Naive thymus-derived CD4-positive, alpha-beta T cell (primary cell): ENCODE data around the gene NBPF12. TPM values are rescaled to one million over a fixed set of nuclear protein-coding genes. Genes with fewer than 3 reads are reported as not detected.
A peak's percentile ranks its signal among the peaks of the same experiment; 100 is the strongest.
"Not testable (repeated sequence)": the region's sequence is repeated elsewhere in the genome, so short reads cannot be mapped to it uniquely, and the experiment has no call there.

ENCODE experiments used
- ATAC-seq: fragments of 150-1000 bp; cut with Tn5 transposase; 2 replicates; pipeline ENCODE4 v1.10.0; 2021; ENCODE audit warnings: mild to moderate bottlenecking, moderate library complexity
- CTCF ChIA-PET: fragments of 350-600 bp; sonication (Branson Sonifier 250); formaldehyde crosslinking; loops from one replicate; lab custom pipeline; 2021; ENCODE audit warnings: antibody characterized with exemption; lab: Charles Lee
- POLR2A ChIA-PET: fragments of 350-600 bp; sonication (Branson Sonifier 250); formaldehyde crosslinking; loops from one replicate; lab custom pipeline; 2021; ENCODE audit warnings: antibody characterized with exemption, inconsistent platforms; lab: Charles Lee
- DNase-seq, 9 donors: peaks; one replicate each; pipeline versions ENCODE4 v3.0.0 to v3.0.0-alpha.2; 2020 to 2022; ENCODE audit warnings: mixed read lengths in 1 of 9
- H3K27ac ChIP-seq: one replicate; pipeline ENCODE4 v1.7.0; 2013; ENCODE audit warnings: mild to moderate bottlenecking, low read depth, low read length, moderate library complexity
- H3K27me3 ChIP-seq, 2 donors: one replicate each; pipeline ENCODE4 v1.7.0; 2013; ENCODE audit warnings: low read length in 2 of 2, mild to moderate bottlenecking in 2 of 2, moderate library complexity in 2 of 2; ENCODE audit not compliant: control insufficient read depth in 2 of 2, insufficient read depth in 2 of 2
- H3K36me3 ChIP-seq, 3 experiments: 1 replicate in 2 of 3; 2 replicates in 1 of 3; pipeline ENCODE4 v1.7.0; 2013; ENCODE audit warnings: low read length in 3 of 3, mild to moderate bottlenecking in 3 of 3, moderate library complexity in 1 of 3; ENCODE audit not compliant: insufficient read depth in 3 of 3, control insufficient read depth in 2 of 3
- H3K4me1 ChIP-seq, 2 donors: one replicate each; pipeline ENCODE4 v1.7.0; 2013; ENCODE audit warnings: low read length in 2 of 2, mild to moderate bottlenecking in 2 of 2, moderate library complexity in 1 of 2; ENCODE audit not compliant: control insufficient read depth in 2 of 2, insufficient read depth in 2 of 2
- H3K4me3 ChIP-seq: 2 replicates; pipeline ENCODE4 v1.7.0; 2013; ENCODE audit warnings: mild to moderate bottlenecking, low read length
- H3K9me3 ChIP-seq, 3 experiments: 1 replicate in 2 of 3; 2 replicates in 1 of 3; pipeline ENCODE4 v1.7.0; 2013; ENCODE audit warnings: low read length in 3 of 3; ENCODE audit not compliant: control insufficient read depth in 2 of 3
- H3K27ac Mint-ChIP-seq, 9 donors: one replicate each; pipeline ENCODE4 v1.8.0; 2020 to 2022; ENCODE audit warnings: mixed read lengths in 9 of 9, mild to moderate bottlenecking in 8 of 9, moderate library complexity in 5 of 9, inconsistent platforms in 2 of 9
- H3K27me3 Mint-ChIP-seq, 5 donors: one replicate each; pipeline ENCODE4 v1.8.0; 2021 to 2022; ENCODE audit warnings: mixed read lengths in 5 of 5, mild to moderate bottlenecking in 1 of 5
- H3K36me3 Mint-ChIP-seq, 5 donors: one replicate each; pipeline ENCODE4 v1.8.0; 2020 to 2022; ENCODE audit warnings: mixed read lengths in 5 of 5, mild to moderate bottlenecking in 3 of 5, inconsistent platforms in 1 of 5
- H3K4me1 Mint-ChIP-seq, 7 donors: one replicate each; pipeline ENCODE4 v1.8.0; 2020 to 2022; ENCODE audit warnings: mixed read lengths in 7 of 7, mild to moderate bottlenecking in 3 of 7, inconsistent platforms in 1 of 7
- H3K4me3 Mint-ChIP-seq, 10 donors: one replicate each; pipeline ENCODE4 v1.8.0; 2020 to 2022; ENCODE audit warnings: mild to moderate bottlenecking in 10 of 10, mixed read lengths in 10 of 10, moderate library complexity in 6 of 10, inconsistent platforms in 2 of 10
- H3K9me3 Mint-ChIP-seq, 11 donors: one replicate each; pipeline ENCODE4 v1.8.0; 2020 to 2022; ENCODE audit warnings: mixed read lengths in 11 of 11, mild to moderate bottlenecking in 4 of 11, inconsistent platforms in 1 of 11, moderate library complexity in 1 of 11
- intact Hi-C, 2 donors: fragments of 100-400 bp; cut with micrococcal nuclease; formaldehyde crosslinking; loops; one replicate each; pipeline ENCODE4 v1.15.1; 2023
- polyA plus RNA-seq, 2 donors: library from polyadenylated mRNA; unstranded; fragments of 300-500 nt; fragmentation: Illumina TruSeq; gene quantifications; one replicate each; pipeline ENCODE4 v1.2.3, GENCODE V29; 2021
- total RNA-seq, 6 experiments: library from RNA in 5 of 6; stranded (reverse) in 5 of 6; gene quantifications; 1 replicate in 5 of 6; 2 replicates in 1 of 6; pipeline ENCODE4 v1.2.3 and lab custom pipeline; 2021 to 2026

The NBPF12 gene
- total and polyA plus RNA-seq, 7 experiments from 2014 or later, result 2.5 to 35.5 (median 25.1) TPM

DNA sequence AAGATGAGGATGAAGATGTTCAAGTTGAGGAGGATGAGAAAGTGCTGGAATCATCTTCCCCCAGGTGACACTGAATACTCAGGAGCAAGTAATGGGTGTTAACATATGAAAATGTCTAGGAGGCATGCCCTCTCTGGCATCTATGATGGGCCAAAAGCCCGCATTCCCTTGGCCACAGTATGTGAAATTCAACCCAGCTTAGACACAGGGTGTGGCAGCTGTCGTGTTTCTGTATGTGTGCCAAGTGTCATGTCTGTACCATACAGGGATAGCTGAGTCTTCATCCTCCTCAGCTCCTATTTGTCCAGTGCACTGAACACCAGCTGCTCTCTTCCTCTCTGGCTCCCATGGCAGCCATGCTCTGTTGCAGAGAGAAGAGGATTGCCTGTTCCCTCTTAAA is 32.5 kb downstream of the NBPF12 start:
- H3K9me3 ChIP-seq, H3K9me3 Mint-ChIP-seq, H3K27me3 Mint-ChIP-seq, ATAC-seq, H3K4me3 ChIP-seq, H3K27me3 ChIP-seq, CTCF ChIA-PET, H3K4me1 ChIP-seq, POLR2A ChIA-PET, H3K36me3 ChIP-seq, H3K4me3 Mint-ChIP-seq, H3K4me1 Mint-ChIP-seq, intact Hi-C loops, H3K27ac ChIP-seq, H3K27ac Mint-ChIP-seq, DNase-seq: not testable (repeated sequence)
- H3K36me3 Mint-ChIP-seq, result peaks cover 0 to 12% (median 3%) of the 10 kb centered on the region in 5 donors

DNA sequence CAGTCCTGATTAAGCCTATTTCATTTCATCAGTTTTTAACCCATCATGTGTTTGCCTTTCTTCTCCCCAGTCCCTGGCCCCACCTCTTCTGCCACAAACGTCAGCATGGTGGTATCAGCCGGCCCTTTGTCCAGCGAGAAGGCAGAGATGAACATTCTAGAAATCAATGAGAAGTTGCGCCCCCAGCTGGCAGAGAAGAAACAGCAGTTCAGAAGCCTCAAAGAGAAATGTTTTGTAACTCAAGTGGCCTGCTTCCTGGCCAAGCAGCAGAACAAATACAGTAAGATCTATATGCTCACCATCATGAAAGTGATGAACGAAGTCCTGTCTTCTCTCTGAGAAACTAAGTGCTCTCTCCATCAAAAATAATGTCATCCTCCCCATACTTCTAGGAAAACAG is 34.6 kb downstream of the NBPF12 start:
- intact Hi-C loops, CTCF ChIA-PET, H3K9me3 ChIP-seq, H3K4me3 ChIP-seq, DNase-seq, H3K36me3 Mint-ChIP-seq, H3K4me3 Mint-ChIP-seq, ATAC-seq, H3K9me3 Mint-ChIP-seq, H3K27ac Mint-ChIP-seq, POLR2A ChIA-PET, H3K4me1 Mint-ChIP-seq, H3K27me3 Mint-ChIP-seq, H3K27me3 ChIP-seq, H3K4me1 ChIP-seq, H3K36me3 ChIP-seq, H3K27ac ChIP-seq: not testable (repeated sequence)

DNA sequence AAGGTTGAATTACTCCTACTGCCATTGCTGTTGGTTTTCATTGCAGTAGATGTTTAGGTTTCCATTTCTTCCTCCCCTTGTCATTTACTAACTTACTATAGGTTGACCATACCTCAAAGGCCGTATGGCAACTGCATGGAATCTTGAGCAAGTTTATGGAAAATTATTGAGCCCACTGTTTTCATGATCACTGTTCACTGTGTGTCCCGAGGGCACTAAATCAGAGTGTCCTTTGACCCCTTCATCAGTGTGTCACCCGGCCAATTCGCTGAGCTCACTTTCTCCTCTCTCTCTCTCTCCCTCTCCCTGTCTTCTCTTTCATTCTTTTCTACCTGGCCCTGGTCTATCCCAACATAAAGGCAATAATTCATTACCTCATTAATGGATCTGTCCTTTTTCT is 47.7 kb downstream of the NBPF12 start:
- H3K27ac ChIP-seq, H3K27me3 ChIP-seq, ATAC-seq, H3K36me3 ChIP-seq, POLR2A ChIA-PET, H3K9me3 ChIP-seq, H3K27me3 Mint-ChIP-seq, H3K4me3 Mint-ChIP-seq, H3K4me1 Mint-ChIP-seq, H3K4me3 ChIP-seq, CTCF ChIA-PET, intact Hi-C loops, DNase-seq, H3K4me1 ChIP-seq, H3K9me3 Mint-ChIP-seq: not testable (repeated sequence)
- peak overlapping the region in 1 of 9 donors; percentile 18 for H3K27ac Mint-ChIP-seq
- H3K36me3 Mint-ChIP-seq, result peaks cover 0 to 15% (median 10%) of the 10 kb centered on the region in 5 donors

DNA sequence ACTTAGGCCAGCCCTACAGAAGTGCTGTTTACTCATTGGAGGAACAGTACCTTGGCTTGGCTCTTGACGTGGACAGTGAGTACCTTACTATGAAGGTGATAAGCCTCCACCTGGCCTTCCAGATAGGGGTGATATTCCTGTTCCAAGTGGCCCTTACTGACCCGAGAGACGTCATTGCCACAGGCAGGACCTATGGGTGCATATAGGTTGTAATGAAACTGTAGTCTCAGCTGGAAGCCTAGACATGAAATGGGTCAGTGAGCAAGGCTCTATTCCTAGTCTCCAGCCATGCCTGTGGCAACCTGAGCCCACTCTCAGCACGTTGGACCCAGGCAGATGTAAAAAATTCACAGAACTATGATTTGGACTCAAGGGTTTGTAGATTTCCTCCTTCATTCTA is 48.3 kb downstream of the NBPF12 start:
- H3K27me3 Mint-ChIP-seq, CTCF ChIA-PET: not testable (repeated sequence)

DNA sequence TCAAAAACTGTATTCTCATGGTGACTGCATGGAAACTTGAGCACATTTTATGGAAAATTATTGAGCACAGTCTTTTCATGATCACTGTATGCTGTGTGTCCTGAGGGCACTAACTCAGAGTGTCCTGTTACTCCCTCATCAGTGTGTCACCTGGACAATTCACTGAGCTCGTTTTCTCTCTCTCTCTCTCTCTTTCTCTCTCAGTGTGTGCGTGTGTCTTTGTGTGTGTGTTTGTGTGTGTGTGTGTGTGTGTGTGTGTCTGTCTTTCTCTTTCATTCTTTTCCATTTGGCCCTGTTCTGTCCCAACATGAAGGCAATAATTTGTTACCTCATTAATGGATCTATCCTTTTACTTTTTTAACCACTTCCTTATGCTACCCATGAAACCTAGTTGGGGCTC is 49.4 kb downstream of the NBPF12 start:
- DNase-seq, H3K4me3 ChIP-seq, H3K9me3 Mint-ChIP-seq, H3K4me3 Mint-ChIP-seq, intact Hi-C loops, H3K27me3 ChIP-seq, H3K4me1 Mint-ChIP-seq, H3K27me3 Mint-ChIP-seq, H3K27ac ChIP-seq, CTCF ChIA-PET, ATAC-seq, H3K36me3 ChIP-seq, POLR2A ChIA-PET, H3K9me3 ChIP-seq, H3K4me1 ChIP-seq: not testable (repeated sequence)
- Mint-ChIP-seq H3K36me3 (peaks cover 0 to 11% (median 10%) of the 10 kb centered on the region in 5 donors), H3K27ac (peak overlapping the region in 2 of 9 donors; percentile 9 to 75)

More for the DNA sequence above, 48.3 kb downstream of the NBPF12 start:
- H3K27ac ChIP-seq, H3K4me1 ChIP-seq, H3K27me3 ChIP-seq, ATAC-seq, H3K27ac Mint-ChIP-seq, H3K4me1 Mint-ChIP-seq, intact Hi-C loops, H3K9me3 ChIP-seq, H3K4me3 Mint-ChIP-seq, H3K36me3 ChIP-seq, H3K9me3 Mint-ChIP-seq, H3K4me3 ChIP-seq, POLR2A ChIA-PET, DNase-seq: not testable (repeated sequence)
- peaks cover 0 to 13% (median 10%) of the 10 kb centered on the region in 5 donors for H3K36me3 Mint-ChIP-seq

DNA sequence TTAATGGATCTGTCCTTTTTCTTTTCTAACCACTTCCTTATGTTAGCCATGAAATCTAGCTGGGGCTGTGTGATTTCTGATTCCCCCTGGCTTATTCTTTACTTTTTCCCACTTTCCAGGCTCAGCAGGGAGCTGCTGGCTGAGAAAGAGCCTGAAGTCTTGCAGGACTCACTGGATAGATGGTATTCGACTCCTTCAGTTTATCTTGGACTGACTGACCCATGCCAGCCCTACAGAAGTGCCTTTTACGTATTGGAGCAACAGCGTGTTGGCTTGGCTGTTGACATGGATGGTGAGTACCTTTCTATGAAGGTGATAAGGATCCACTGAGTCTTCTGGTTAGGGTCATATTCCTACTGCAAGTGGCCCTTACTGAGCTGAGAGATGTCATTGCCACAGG is 51.3 kb downstream of the NBPF12 start:
- H3K27ac Mint-ChIP-seq, CTCF ChIA-PET, H3K36me3 ChIP-seq, H3K27ac ChIP-seq, DNase-seq, H3K9me3 ChIP-seq, H3K4me1 Mint-ChIP-seq, H3K27me3 Mint-ChIP-seq, H3K27me3 ChIP-seq, ATAC-seq, H3K9me3 Mint-ChIP-seq, H3K4me3 Mint-ChIP-seq, POLR2A ChIA-PET, H3K4me3 ChIP-seq, intact Hi-C loops, H3K4me1 ChIP-seq: not testable (repeated sequence)
- peaks cover 0 to 12% (median 10%) of the 10 kb centered on the region in 5 donors for H3K36me3 Mint-ChIP-seq

DNA sequence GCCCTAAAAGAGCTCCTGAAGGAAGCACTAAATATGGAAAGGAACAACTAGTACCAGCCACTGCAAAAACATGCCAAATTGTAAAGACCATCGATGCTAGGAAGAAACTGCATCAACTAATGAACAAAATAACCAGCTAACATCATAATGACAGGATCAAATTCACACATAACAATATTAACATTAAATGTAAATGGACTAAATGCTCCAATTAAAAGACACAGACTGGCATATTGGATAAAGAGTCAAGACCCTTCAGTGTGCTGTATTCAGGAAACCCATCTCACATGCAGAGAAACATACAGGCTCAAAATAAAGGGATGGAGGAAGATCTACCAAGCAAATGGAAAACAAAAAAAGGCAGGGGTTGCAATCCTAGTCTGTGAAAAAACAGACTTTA is 70.4 kb downstream of the NBPF12 start:
- H3K36me3 ChIP-seq, CTCF ChIA-PET, DNase-seq, H3K4me1 Mint-ChIP-seq, H3K4me1 ChIP-seq, H3K9me3 ChIP-seq, intact Hi-C loops, H3K4me3 ChIP-seq, H3K4me3 Mint-ChIP-seq, H3K27ac Mint-ChIP-seq, H3K27ac ChIP-seq, H3K27me3 ChIP-seq, ATAC-seq: not testable (repeated sequence)
- POLR2A ChIA-PET, result interaction anchor here (0.7 kb wide), 1 partner anchor 217 kb away, joined by 3 read pairs; no protein-coding TSS in a partner anchor
- Mint-ChIP-seq H3K36me3 (peaks cover 0 to 12% (median 3%) of the 10 kb centered on the region in 5 donors), H3K9me3 (peaks cover 0 to 30% (median 18%) of the 10 kb centered on the region in 11 donors), H3K27me3 (peaks cover 6 to 25% (median 14%) of the 10 kb centered on the region in 5 donors)
